Activated CD8-positive, alpha-beta memory T cell treated with anti-CD3 and anti-CD28 coated beads for 4 hours (primary cell): Measurements from ENCODE around the gene UFSP2.

Experiments
- DNase-seq, 2 donors: peaks; one replicate each; pipeline ENCODE4 v3.0.0-alpha.2; 2020; ENCODE audit warnings: low read depth in 2 of 2

Gene UFSP2

DNA sequence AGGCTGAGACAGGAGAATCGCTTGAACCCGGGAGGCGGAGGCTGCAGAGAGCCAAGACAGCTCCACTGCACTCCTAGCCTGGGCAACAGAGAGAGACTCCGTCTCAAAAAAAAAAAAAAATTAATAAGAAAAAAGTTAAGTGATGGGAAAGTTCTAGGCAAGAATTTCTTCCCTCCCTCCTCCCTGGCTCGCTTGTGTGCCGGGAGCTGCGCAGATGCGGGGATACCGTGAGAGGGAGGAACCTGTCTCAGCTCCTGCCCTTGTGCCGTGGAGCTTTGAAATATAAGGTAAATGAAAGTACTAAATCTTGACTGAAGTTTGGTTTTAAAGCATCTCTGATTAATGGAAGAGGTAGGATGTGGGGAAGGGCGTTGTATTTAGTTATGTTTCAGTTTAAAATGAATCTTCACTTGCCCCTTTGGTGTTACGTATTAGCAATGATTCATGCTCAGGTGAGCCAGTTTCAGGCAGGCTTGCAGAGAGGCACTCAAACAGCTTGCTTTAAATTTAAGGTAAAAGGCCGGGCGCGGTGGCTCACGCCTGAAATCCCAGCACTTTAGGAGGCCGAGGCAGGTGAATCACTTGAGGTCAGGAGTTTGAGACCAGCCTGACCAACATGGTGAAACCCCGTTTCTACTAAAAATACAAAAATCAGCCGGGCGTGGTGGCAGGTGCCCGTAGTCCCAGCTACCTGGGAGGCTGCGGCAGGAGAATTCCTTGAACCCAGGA is 1.4 kb upstream of the UFSP2 start:
- no peak for DNase-seq

GRCh38 chr4:185424905-185425646 is 688 bp downstream of the UFSP2 start:
- no peak for DNase-seq

GRCh38 chr4:185421366-185422124 is 4.2 kb downstream of the UFSP2 start:
- no peak for DNase-seq

GRCh38 chr4:185416955-185417354 is 8.8 kb downstream of the UFSP2 start:
- no peak for DNase-seq

- DNase-seq: no peak
Measured at GRCh38 chr4:185412412-185412811, 13.4 kb downstream of the UFSP2 start.

- no peak for DNase-seq
Measured at GRCh38 chr4:185411849-185412248, 13.9 kb downstream of the UFSP2 start.

DNA sequence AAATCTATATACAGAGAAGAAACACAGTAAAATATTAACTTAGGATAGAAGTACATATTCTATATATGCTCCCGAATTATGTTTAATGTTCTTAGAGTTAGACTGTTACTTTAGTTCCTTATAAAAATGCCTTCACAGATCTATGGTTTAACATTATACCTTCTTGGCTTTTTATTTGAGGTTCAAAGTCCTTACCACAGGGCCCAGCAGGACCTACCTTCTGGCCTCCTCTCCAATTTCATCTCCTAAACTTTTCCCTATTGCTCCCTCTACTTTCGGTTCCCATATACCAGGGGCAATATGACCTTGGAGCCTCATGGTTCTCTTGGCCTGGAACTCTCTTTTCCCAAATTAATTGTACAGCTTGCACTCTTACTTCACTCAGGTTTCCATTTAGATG is 17.3 kb downstream of the UFSP2 start:
- DNase-seq: no peak

DNA sequence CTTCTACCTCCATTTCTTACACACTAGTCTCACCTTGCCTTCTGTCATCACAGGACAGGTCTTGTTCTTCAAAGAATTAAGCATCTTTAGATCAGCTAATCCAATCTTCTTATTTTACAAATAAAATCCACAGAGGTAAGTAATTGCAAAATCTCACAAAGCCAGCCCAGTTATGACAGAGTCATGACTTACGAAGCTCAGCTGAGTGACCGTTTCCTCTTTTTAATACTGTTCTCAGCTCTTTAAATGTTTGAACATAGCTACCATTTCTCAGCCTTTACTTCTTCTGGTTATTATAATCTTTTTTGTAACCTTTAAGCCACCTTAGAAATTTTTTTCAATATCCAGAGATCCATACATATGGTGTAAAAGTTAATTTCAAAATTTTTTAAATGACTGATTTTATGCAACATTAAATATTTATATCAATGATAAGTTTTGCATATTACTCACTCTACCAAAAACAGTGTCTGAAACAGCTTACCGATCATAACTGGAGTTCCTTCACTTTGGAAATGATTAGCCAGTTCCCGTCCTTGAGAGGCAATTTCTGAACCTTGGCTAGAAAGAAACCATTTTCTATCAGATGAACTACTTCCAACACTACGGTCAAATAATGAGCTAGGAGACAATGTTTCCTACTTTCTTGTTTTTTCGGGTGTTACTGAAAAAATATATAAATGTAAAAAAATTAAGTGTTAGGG is 20.3 kb downstream of the UFSP2 start:
- DNase-seq: no peak

GRCh38 chr4:185404031-185404430 is 21.7 kb downstream of the UFSP2 start:
- DNase-seq: no peak

DNA sequence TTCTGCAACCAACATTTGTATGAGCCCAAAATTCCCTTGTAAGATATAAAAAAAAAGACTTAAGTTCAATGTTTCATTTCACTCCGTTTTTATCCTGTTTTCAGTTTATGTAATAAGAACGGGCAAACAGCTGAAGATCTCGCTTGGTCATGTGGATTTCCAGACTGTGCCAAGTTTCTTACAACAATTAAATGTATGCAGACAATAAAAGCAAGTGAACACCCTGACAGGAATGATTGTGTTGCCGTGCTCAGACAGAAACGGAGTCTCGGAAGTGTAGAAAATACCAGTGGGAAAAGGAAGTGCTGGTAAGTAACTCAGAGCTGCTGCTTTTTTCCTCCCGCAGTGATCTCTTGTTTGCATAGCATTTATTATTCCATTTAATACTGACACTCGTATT is 26.3 kb downstream of the UFSP2 start:
- no peak for DNase-seq

GRCh38 chr4:185398618-185399017 is 27.1 kb downstream of the UFSP2 start:
- no peak for DNase-seq

- DNase-seq: no peak
Measured at GRCh38 chr4:185396724-185397385, 28.9 kb downstream of the UFSP2 start, which contains the start of gene ANKRD37. TSS of gene ANKRD37 (plus strand) at chr4:185396841. CDS start at chr4:185396924, 83 bp downstream.

GRCh38 chr4:185395956-185396723 is 29.6 kb downstream of the UFSP2 start:
- DNase-seq: peak; percentile 91 to 96

DNA sequence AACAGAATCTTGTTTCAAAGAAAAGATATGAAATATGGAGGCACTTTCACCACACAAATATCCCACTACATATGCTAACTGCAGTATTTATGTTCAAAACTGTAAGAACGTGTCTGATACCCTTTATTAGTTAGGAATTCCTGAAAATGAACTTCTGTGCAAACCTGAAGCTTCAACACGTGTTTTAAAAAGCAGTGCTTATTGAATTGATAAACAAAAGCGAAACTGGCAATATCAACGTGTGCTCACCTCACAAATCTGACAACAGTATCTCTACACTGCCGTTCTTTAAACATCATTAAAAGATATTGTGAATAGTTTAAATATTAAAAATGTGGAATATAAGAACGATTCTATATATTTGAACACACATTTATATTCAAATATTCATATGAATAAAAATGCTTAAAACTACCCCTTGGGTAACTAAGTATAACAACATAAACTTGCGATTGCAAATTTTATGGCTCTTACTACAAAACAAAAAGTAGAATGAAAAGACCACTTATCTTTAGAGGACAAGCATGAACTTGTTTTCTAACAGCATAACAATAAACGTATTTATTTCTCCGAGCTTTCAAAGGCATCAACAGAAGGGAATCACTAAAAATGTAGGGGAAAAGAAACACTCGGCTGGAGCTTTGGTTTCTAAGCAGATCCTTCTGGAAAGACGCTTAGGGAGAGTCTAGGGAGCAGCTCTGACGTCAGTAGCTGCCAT is 30.4 kb downstream of the UFSP2 start, which contains the start of gene LRP2BP:
TSS of gene LRP2BP (minus strand) at position 687 of the 718 bp plus-strand sequence. CDS start 17,738 bp downstream, outside the sequence.
- no peak for DNase-seq

DNA sequence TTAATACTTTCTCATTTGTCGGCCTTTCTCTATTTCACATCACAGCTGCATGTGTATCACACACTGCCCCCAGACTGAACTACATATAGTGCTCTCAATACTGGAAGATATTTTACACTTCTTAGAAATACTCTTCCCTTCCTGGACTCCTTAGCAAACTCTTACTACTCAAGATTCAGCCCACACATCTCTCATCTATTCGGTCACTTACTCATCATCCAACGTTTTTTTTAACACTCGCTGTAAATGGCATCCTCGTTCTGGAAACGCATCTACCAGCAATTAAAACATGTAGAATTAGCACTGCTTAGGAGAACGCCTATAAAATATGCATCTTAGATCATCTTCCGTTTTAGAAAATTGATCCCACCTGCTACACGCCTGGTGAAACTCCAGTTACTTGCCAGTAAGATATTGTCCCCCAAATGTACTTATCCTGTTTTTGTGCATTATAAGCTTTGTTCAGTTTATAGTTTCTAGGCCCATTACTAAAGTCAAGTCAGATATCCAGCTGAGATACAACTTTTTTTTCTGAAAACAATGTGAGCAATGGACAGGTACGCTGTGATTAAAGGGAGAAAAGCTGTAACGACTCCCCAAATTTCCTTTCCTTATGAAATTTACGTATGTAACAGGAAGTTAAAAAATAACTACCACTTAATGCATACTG is 31.1 kb downstream of the UFSP2 start:
- no peak for DNase-seq

DNA sequence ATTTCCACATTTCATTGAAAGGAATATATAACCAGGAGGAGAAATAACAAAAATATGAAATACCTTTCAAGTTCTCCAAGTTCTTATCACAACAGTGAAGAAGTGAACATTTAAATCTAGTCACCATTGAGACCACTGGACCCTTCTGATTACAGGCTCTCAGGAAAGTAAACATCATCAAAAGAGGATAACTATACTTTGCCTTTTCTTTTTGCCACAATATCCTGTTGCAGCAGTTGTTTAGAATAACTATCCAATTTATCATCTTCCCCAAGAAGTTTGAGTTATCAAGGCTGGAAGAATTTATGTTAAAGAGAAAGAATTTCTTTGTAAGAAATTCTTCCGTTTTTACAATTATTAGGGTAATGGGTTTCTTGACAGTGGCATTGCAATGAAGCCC is 33.6 kb downstream of the UFSP2 start:
- no peak for DNase-seq

DNA sequence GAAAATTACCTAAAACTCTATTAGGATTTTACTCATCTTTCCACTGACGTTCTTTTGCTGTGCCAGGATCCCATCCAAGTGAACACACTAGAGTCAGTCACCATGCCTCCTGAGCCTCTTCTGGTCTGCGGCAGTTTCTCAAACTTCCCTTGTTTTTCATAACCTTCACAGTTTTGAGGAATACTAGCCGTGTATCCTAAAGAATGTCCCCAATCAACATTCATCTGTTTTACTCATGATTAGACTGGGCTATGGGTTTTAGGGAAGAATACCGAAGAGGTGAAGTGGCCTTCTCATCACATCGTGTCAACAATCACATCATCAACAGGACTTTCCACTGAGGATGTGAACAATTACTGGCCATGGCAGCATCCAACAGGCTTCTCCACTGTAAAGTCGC is 34.8 kb downstream of the UFSP2 start:
- no peak for DNase-seq

GRCh38 chr4:185387957-185388356 is 37.8 kb downstream of the UFSP2 start:
- DNase-seq: no peak

DNA sequence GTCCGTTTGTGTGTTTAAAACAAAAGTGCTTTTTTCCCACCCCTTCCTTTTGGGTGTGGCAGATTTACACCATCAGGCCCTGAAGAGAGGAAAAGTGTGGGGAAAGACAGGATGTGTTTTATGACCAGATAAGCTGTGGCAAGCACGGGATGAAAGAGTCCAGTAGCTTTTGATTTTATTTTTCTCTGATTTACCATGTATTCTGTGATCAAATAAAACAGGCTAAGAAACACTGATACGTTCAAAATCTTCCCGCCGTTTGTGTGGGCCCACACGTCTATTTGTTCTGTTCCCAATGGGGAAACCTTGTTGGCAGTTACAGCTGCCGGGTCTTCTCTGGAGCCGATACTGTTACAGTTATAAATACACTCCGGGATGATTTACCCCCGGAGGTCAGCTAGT is 40.8 kb downstream of the UFSP2 start:
- DNase-seq: no peak
